Keratinocyte (primary cell): ENCODE measurements around the gene CDH13. TPM values are rescaled to one million over a fixed set of nuclear protein-coding genes. Genes with fewer than 3 reads are reported as not detected.

Experiments
- DNase-seq: peaks from one replicate; pipeline ENCODE4 v3.0.0-alpha.2; 2011; ENCODE audit warnings: low read depth, missing footprints, low spot score
- FAIRE-seq: peaks from 2 replicates; lab custom pipeline; 2011; peaks lifted over from hg19 to GRCh38; lab: Jason Lieb, UNC
- H2AFZ ChIP-seq: 2 replicates; pipeline ENCODE4 v1.6.0; 2012; ENCODE audit warnings: low read length, control low read depth, inconsistent platforms; ENCODE audit not compliant: control insufficient read depth
- H3K27ac ChIP-seq: 2 replicates; pipeline ENCODE4 v1.5.1; 2011; ENCODE audit warnings: low read length; ENCODE audit not compliant: control insufficient read depth, insufficient read depth
- H3K27me3 ChIP-seq: 3 replicates; pipeline ENCODE4 v1.6.0; 2011; ENCODE audit warnings: low read length; ENCODE audit not compliant: control insufficient read depth, insufficient read depth; ENCODE audit errors: extremely low read depth
- H3K36me3 ChIP-seq, 2 experiments: 2 replicates in 1 of 2; 3 replicates in 1 of 2; pipeline ENCODE4 v1.5.1; 2011; ENCODE audit warnings: low read length in 2 of 2, mild to moderate bottlenecking in 1 of 2; ENCODE audit not compliant: control insufficient read depth in 2 of 2, insufficient read depth in 2 of 2; ENCODE audit errors: extremely low read depth in 1 of 2
- H3K4me1 ChIP-seq: 3 replicates; pipeline ENCODE4 v1.5.1; 2011; ENCODE audit warnings: low read length; ENCODE audit not compliant: control insufficient read depth, insufficient read depth; ENCODE audit errors: extremely low read depth
- H3K4me2 ChIP-seq: 3 replicates; pipeline ENCODE4 v1.6.0; 2011; ENCODE audit warnings: low read depth, low read length; ENCODE audit not compliant: control insufficient read depth, insufficient read depth; ENCODE audit errors: extremely low read depth
- H3K4me3 ChIP-seq, 3 experiments: fragments of 200-600 bp in 1 of 3; sonication (generic) in 1 of 3; 2 replicates in 2 of 3; 3 replicates in 1 of 3; pipeline ENCODE4 v1.5.1; 2011 to 2016; ENCODE audit warnings: low read length in 3 of 3, mild to moderate bottlenecking in 3 of 3, control low read depth in 2 of 3, inconsistent platforms in 1 of 3, low read depth in 1 of 3, mixed read lengths in 1 of 3, mixed run types in 1 of 3, moderate library complexity in 1 of 3; ENCODE audit not compliant: control insufficient read depth in 2 of 3, insufficient read depth in 2 of 3; ENCODE audit errors: extremely low read depth in 1 of 3
- H3K79me2 ChIP-seq: 2 replicates; pipeline ENCODE4 v1.6.0; 2012; ENCODE audit warnings: low read length; ENCODE audit not compliant: control insufficient read depth, insufficient read depth
- H3K9ac ChIP-seq: 3 replicates; pipeline ENCODE4 v1.6.0; 2011; ENCODE audit warnings: low read length; ENCODE audit not compliant: control insufficient read depth, insufficient read depth; ENCODE audit errors: extremely low read depth
- H3K9me1 ChIP-seq: 3 replicates; pipeline ENCODE4 v1.6.0; 2011; ENCODE audit warnings: low read length; ENCODE audit not compliant: control insufficient read depth, insufficient read depth; ENCODE audit errors: extremely low read depth
- H3K9me3 ChIP-seq: 2 replicates; pipeline ENCODE4 v1.5.1; 2012; ENCODE audit warnings: low read depth, low read length; ENCODE audit not compliant: control insufficient read depth
- H4K20me1 ChIP-seq: 3 replicates; pipeline ENCODE4 v1.6.0; 2011; ENCODE audit warnings: low read length; ENCODE audit not compliant: control insufficient read depth, insufficient read depth; ENCODE audit errors: extremely low read depth
- EZH2 ChIP-seq: IDR thresholded peaks from one replicate; pipeline ENCODE4 v1.6.1; 2012; ENCODE audit warnings: inconsistent platforms, mild to moderate bottlenecking, low read length, moderate library complexity
- dilution Hi-C: fragments of 300-500 bp; cut with MboI; formaldehyde crosslinking; loops from one replicate; pipeline ENCODE4 v1.7.0; 2020; ENCODE audit warnings: low sequenced_read_pairs; ENCODE audit not compliant: extremely low pct_ligation_motif_present
- polyA plus RNA-seq, 5 experiments: library from polyadenylated mRNA; depleted of rRNA in 3 of 5; stranded (reverse) in 3 of 5; stranded (forward) in 1 of 5; unstranded in 1 of 5; fragments of >200 nt; gene quantifications; 1 replicate in 1 of 5; 2 replicates in 3 of 5; 3 replicates in 1 of 5; pipeline versions ENCODE4 v1.2.1 to v1.2.3, GENCODE V29; 2011 to 2012; ENCODE audit warnings: missing spikeins in 2 of 5, low read depth in 1 of 5, low replicate concordance in 1 of 5
- TF ChIP-seq, protein P1 (sequence below), 3 experiments: IDR thresholded peaks in 1 of 3; conservative IDR thresholded peaks in 1 of 3; optimal IDR thresholded peaks in 1 of 3; 2 replicates in 2 of 3; 3 replicates in 1 of 3; pipeline versions ENCODE3 to v1.5.1; 2011; ENCODE audit warnings: low read length in 3 of 3, mild to moderate bottlenecking in 3 of 3, moderate library complexity in 2 of 3, control low read depth in 1 of 3, inconsistent platforms in 1 of 3; ENCODE audit not compliant: insufficient read depth in 2 of 3; ENCODE audit errors: extremely low read depth in 1 of 3

Gene CDH13
- polyA plus RNA-seq, 1 donor (not counting 4 experiments of a cell fraction or from before 2014, with no cell fraction given) = 111 TPM

DNA sequence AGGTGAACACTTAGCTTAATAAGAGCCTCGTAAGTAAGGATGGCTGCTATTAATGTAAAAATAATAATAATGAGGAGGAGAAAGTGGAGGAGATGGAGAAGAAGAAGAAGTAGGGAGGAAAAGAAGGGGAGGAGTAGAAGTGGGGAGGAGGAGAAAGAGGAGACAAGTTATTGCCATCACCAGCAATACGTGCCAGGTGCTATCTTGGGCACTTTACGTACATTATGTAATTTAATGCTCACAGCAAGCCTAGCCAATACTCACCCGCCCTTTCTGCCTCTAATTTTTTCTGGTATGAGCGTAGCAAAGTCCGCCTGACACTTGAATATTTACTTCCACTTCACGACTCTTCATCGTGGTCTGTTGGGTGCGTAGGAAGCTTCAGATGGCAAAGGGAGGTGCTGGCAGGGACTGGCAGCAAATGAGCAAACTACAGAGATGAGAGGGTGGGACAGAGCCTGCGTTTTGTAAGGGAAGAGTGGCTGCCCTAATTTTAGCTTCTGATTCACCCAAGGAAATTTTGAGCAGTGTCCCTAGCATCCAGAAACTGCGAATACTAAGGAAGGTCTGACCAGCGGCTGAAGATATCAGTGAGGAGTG is 42.1 kb upstream of the CDH13 start:
- Histone ChIP-seq H3K4me2 (no peak overlapping the region), H3K27ac (no peak overlapping the region), H2AFZ (no peak overlapping the region), H4K20me1 (no peaks in the 10 kb centered on the region), H3K9me3 (no peaks in the 10 kb centered on the region), H3K27me3 (no peaks in the 10 kb centered on the region), H3K4me3 (no peak overlapping the region), H3K79me2 (no peaks in the 10 kb centered on the region), H3K9me1 (no peaks in the 10 kb centered on the region), H3K4me1 (no peaks in the 10 kb centered on the region), H3K36me3 (no peaks in the 10 kb centered on the region), H3K9ac (no peak overlapping the region)
- dilution Hi-C loops = no loop called here
- TF ChIP-seq, protein P1, sequence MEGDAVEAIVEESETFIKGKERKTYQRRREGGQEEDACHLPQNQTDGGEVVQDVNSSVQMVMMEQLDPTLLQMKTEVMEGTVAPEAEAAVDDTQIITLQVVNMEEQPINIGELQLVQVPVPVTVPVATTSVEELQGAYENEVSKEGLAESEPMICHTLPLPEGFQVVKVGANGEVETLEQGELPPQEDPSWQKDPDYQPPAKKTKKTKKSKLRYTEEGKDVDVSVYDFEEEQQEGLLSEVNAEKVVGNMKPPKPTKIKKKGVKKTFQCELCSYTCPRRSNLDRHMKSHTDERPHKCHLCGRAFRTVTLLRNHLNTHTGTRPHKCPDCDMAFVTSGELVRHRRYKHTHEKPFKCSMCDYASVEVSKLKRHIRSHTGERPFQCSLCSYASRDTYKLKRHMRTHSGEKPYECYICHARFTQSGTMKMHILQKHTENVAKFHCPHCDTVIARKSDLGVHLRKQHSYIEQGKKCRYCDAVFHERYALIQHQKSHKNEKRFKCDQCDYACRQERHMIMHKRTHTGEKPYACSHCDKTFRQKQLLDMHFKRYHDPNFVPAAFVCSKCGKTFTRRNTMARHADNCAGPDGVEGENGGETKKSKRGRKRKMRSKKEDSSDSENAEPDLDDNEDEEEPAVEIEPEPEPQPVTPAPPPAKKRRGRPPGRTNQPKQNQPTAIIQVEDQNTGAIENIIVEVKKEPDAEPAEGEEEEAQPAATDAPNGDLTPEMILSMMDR (optimal IDR thresholded peaks at IDR 0.05 in 1 of 3, IDR thresholded peaks at IDR 0.05 in 1 of 3, conservative IDR thresholded peaks at IDR 0.05 in 1 of 3; ENCODE audit: extremely low read depth in 1 of 3, insufficient read depth in 2 of 3, low read length in 3 of 3) = no peak
- TF ChIP-seq EZH2 = no peak
- no peak for FAIRE-seq
- DNase-seq = no peak

DNA sequence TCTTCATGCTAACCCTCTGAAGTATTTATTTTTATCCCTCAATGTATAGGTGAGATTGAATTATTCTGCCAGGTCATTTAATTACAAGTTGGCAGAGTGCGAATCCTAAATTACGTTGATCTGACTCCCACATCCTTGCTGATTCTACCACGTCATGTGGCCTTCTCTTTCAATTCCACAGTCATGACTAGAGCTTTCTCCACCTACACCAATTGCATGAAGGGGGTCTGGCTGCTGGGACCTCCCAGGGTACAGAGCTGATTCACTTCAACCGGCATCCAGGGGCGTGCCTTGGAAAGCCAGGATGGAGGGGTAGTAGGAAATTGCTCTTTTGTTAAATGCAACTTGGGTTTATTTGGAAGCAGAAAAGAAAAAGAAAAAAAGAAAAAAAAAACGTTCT is 41.1 kb upstream of the CDH13 start:
- Histone ChIP-seq H3K9me3 (no peaks in the 10 kb centered on the region), H3K79me2 (no peaks in the 10 kb centered on the region), H3K27ac (no peak overlapping the region), H3K27me3 (no peaks in the 10 kb centered on the region), H2AFZ (no peak overlapping the region), H3K4me2 (no peak overlapping the region), H3K4me1 (no peaks in the 10 kb centered on the region), H3K4me3 (no peak overlapping the region), H4K20me1 (no peaks in the 10 kb centered on the region), H3K36me3 (no peaks in the 10 kb centered on the region), H3K9me1 (no peaks in the 10 kb centered on the region), H3K9ac (no peak overlapping the region)
- peak; percentile 5 for FAIRE-seq
- DNase-seq = no peak
- TF ChIP-seq, protein P1 (optimal IDR thresholded peaks at IDR 0.05 in 1 of 3, IDR thresholded peaks at IDR 0.05 in 1 of 3, conservative IDR thresholded peaks at IDR 0.05 in 1 of 3; ENCODE audit: extremely low read depth in 1 of 3, insufficient read depth in 2 of 3, low read length in 3 of 3) = no peak
- TF ChIP-seq EZH2 = no peak
- dilution Hi-C loops = no loop called here
